OCI-LY7 (cell line): Measurements from ENCODE around the gene ARFGEF2. TPM values are rescaled to one million over a fixed set of nuclear protein-coding genes. Genes with fewer than 3 reads are reported as not detected.

ENCODE experiments used
- BruUV-seq: library from RNA; stranded (reverse); fragments of 400-500 nt; replicated peaks from 2 replicates; lab custom pipeline; 2021; lab: Mats Ljungman, UMichigan
- CTCF ChIA-PET: fragments of 300-600 bp; sonication (Branson Sonifier 250); formaldehyde crosslinking; loops from one replicate; lab custom pipeline; 2022; ENCODE audit warnings: antibody characterized with exemption; ENCODE audit not compliant: unreplicated experiment; lab: Charles Lee
- POLR2A ChIA-PET: fragments of 300-600 bp; sonication (Branson Sonifier 250); formaldehyde crosslinking; loops from one replicate; lab custom pipeline; 2022; ENCODE audit warnings: antibody characterized with exemption; lab: Charles Lee
- DNase-seq: peaks from one replicate; pipeline ENCODE4 v3.0.0-alpha.2; 2015; ENCODE audit warnings: low spot score
- H2AFZ ChIP-seq: fragments of 200-600 bp; sonication (generic), shearing (Covaris generic); 2 replicates; pipeline ENCODE4 v1.6.1; 2014; ENCODE audit warnings: mild to moderate bottlenecking, antibody characterized with exemption, low read length, moderate library complexity
- H3K27ac ChIP-seq: fragments of 200-600 bp; sonication (generic); 2 replicates; pipeline ENCODE4 v1.5.1; 2014; ENCODE audit warnings: mixed run types, low read depth, mild to moderate bottlenecking, moderate library complexity, low read length, inconsistent platforms; ENCODE audit not compliant: poor library complexity, severe bottlenecking
- H3K36me3 ChIP-seq: fragments of 200-600 bp; sonication (generic); 2 replicates; pipeline ENCODE4 v1.6.1; 2014; ENCODE audit warnings: mild to moderate bottlenecking, antibody characterized with exemption, low read length, moderate library complexity, mixed read lengths; ENCODE audit not compliant: insufficient read depth
- H3K4me1 ChIP-seq: fragments of 200-600 bp; sonication (generic); 2 replicates; pipeline ENCODE4 v1.5.1; 2014; ENCODE audit warnings: mild to moderate bottlenecking, low read length; ENCODE audit not compliant: insufficient read depth, poor library complexity, severe bottlenecking
- H3K4me2 ChIP-seq: fragments of 200-600 bp; sonication (generic); 2 replicates; pipeline ENCODE4 v1.6.1; 2014; ENCODE audit warnings: mild to moderate bottlenecking, low read length
- H3K4me3 ChIP-seq: fragments of 200-600 bp; sonication (generic); 2 replicates; pipeline ENCODE4 v1.5.1; 2014; ENCODE audit warnings: mild to moderate bottlenecking, low read depth, low read length; ENCODE audit not compliant: poor library complexity, severe bottlenecking
- H3K79me2 ChIP-seq: fragments of 200-600 bp; sonication (generic); 2 replicates; pipeline ENCODE4 v1.6.1; 2016; ENCODE audit warnings: low read depth, mild to moderate bottlenecking, low read length, moderate library complexity, mixed read lengths; ENCODE audit not compliant: insufficient read depth
- H3K9me2 ChIP-seq: fragments of 200-600 bp; sonication (generic); 2 replicates; pipeline ENCODE4 v1.6.1; 2016; ENCODE audit warnings: mild to moderate bottlenecking, low read length, mixed read lengths; ENCODE audit not compliant: insufficient read depth
- H3K9me3 ChIP-seq: fragments of 200-600 bp; sonication (generic); 2 replicates; pipeline ENCODE4 v1.6.1; 2014; ENCODE audit warnings: mild to moderate bottlenecking, mixed run types, low read length, mixed read lengths
- H4K20me1 ChIP-seq: fragments of 200-600 bp; sonication (generic); 2 replicates; pipeline ENCODE4 v1.6.1; 2014; ENCODE audit warnings: mild to moderate bottlenecking, antibody characterized with exemption, low read length, moderate library complexity, mixed read lengths; ENCODE audit not compliant: insufficient read depth
- CTCF ChIP-seq: fragments of 200-600 bp; sonication (generic); conservative IDR thresholded peaks from 2 replicates; pipeline ENCODE4 v1.5.1; 2014; ENCODE audit warnings: mild to moderate bottlenecking, antibody characterized with exemption, low read length, moderate library complexity, mixed read lengths
- EZH2phosphoT487 ChIP-seq: fragments of 200-600 bp; sonication (generic); IDR thresholded peaks from 2 replicates; pipeline ENCODE4 v1.6.1; 2018; ENCODE audit warnings: low read depth, borderline replicate concordance, mild to moderate bottlenecking, mixed run types, antibody characterized with exemption, low read length, moderate library complexity, mixed read lengths
- intact Hi-C: fragments of 100-400 bp; cut with micrococcal nuclease; formaldehyde crosslinking; loops from one replicate; pipeline ENCODE4 v1.10.0; 2022; ENCODE audit not compliant: unreplicated experiment
- total RNA-seq, 2 experiments: library from RNA; depleted of rRNA in 1 of 2; stranded (reverse); fragments of >200 nt in 1 of 2; shearing (Covaris generic) in 1 of 2; gene quantifications; 2 replicates each; pipeline ENCODE4 v1.2.3, GENCODE V29; 2014 to 2022

ARFGEF2 gene
- total RNA-seq, 2 experiments from 2014 or later: 23.4 to 42.1 TPM

- intact Hi-C loops: no loop called here
- POLR2A ChIA-PET: no interaction called here
- BruUV-seq: no TSS peak
Measured at GRCh38 chr20:48912065-48912464, 9.4 kb upstream of the ARFGEF2 start.

GRCh38 chr20:48916699-48917098 lies 4.8 kb upstream of the ARFGEF2 start:
- DNase-seq: no peak
- H3K9me3 ChIP-seq: no peaks in the 10 kb centered on the region
- H3K4me3 ChIP-seq: no peak overlapping the region
- TF ChIP-seq CTCF (no peak), EZH2phosphoT487 (no peak)
- no peak overlapping the region for H3K4me2 ChIP-seq
- no peak overlapping the region for H2AFZ ChIP-seq
- peaks cover under 1% of the 10 kb centered on the region for H3K79me2 ChIP-seq
- no peaks in the 10 kb centered on the region for H4K20me1 ChIP-seq
- H3K9me2 ChIP-seq: no peaks in the 10 kb centered on the region
- H3K27ac ChIP-seq: no peak overlapping the region
- BruUV-seq: no TSS peak
- CTCF ChIA-PET: no interaction called here
- POLR2A ChIA-PET: no interaction called here
- H3K4me1 ChIP-seq: peaks cover 20% of the 10 kb centered on the region
- H3K36me3 ChIP-seq: no peaks in the 10 kb centered on the region
- intact Hi-C loops: no loop called here

More at GRCh38 chr20:48912065-48912464, 9.4 kb upstream of the ARFGEF2 start:
- DNase-seq: peak; percentile 54
- Histone ChIP-seq H3K36me3 (no peaks in the 10 kb centered on the region), H3K4me1 (peaks cover 15% of the 10 kb centered on the region), H3K79me2 (no peaks in the 10 kb centered on the region), H3K9me3 (no peaks in the 10 kb centered on the region), H3K9me2 (no peaks in the 10 kb centered on the region), H3K27ac (no peak overlapping the region), H3K4me3 (no peak overlapping the region), H2AFZ (no peak overlapping the region; the same call in 1 of the 2 replicates), H3K4me2 (peak overlapping the region; percentile 7; the same call in 1 of the 2 replicates), H4K20me1 (no peaks in the 10 kb centered on the region)
- CTCF ChIA-PET: no interaction called here
- TF ChIP-seq EZH2phosphoT487 (no peak), CTCF (0 out of 2 replicates have a peak, but pooled peaks have one; percentile 28)

- CTCF ChIA-PET: no interaction called here
- peak overlapping the region; percentile 96; the same call in 1 of the 2 replicates for H3K4me2 ChIP-seq
- BruUV-seq: no TSS peak
Measured at GRCh38 chr20:48919336-48919881, 2.1 kb upstream of the ARFGEF2 start.

More at GRCh38 chr20:48919336-48919881, 2.1 kb upstream of the ARFGEF2 start:
- no peak for TF ChIP-seq EZH2phosphoT487
- no peak for TF ChIP-seq CTCF
- no peaks in the 10 kb centered on the region for H3K9me3 ChIP-seq
- peaks cover 6% of the 10 kb centered on the region; the same call in 1 of the 2 replicates for H4K20me1 ChIP-seq
- intact Hi-C loops: no loop called here
- H3K27ac ChIP-seq: no peak overlapping the region
- no peak overlapping the region for H3K4me3 ChIP-seq
- no peaks in the 10 kb centered on the region for H3K36me3 ChIP-seq
- peaks cover 29% of the 10 kb centered on the region for H3K4me1 ChIP-seq
- no peak for DNase-seq
- POLR2A ChIA-PET: no interaction called here
- peaks cover 25% of the 10 kb centered on the region for H3K79me2 ChIP-seq
- H3K9me2 ChIP-seq: no peaks in the 10 kb centered on the region
- no peak overlapping the region for H2AFZ ChIP-seq
